Gastroesophageal sphincter (tissue), 4 donors: ENCODE measurements around the gene PKHD1. TPM values are rescaled to one million over a fixed set of nuclear protein-coding genes. Genes with fewer than 3 reads are reported as not detected.

Source experiments
- ATAC-seq: fragments of 150-250 bp; one replicate; pipeline ENCODE4 v1.9.1; 2016; ENCODE audit warnings: mild to moderate bottlenecking, moderate library complexity
- H3K27ac ChIP-seq, 4 donors: fragments of 200-600 bp; sonication (generic) in 3 of 4; 1 replicate in 3 of 4; 2 replicates in 1 of 4; pipeline ENCODE4 v1.5.1; 2016 to 2019
- H3K27me3 ChIP-seq: fragments of 200-600 bp; sonication (generic); one replicate; pipeline ENCODE4 v1.5.1; 2019
- H3K36me3 ChIP-seq, 2 donors: fragments of 200-600 bp; sonication (generic); one replicate each; pipeline ENCODE4 v1.5.1; 2019; ENCODE audit warnings: control low read depth in 1 of 2
- H3K4me1 ChIP-seq, 3 donors: fragments of 200-600 bp; sonication (generic); 1 replicate in 2 of 3; 2 replicates in 1 of 3; pipeline ENCODE4 v1.5.1; 2016 to 2019; ENCODE audit warnings: control low read depth in 2 of 3
- H3K4me3 ChIP-seq, 2 donors: fragments of 200-600 bp; sonication (generic); one replicate each; pipeline ENCODE4 v1.5.1; 2019; ENCODE audit warnings: mild to moderate bottlenecking in 1 of 2, moderate library complexity in 1 of 2
- H3K9me3 ChIP-seq, 3 donors: fragments of 200-600 bp; sonication (generic); one replicate each; pipeline ENCODE4 v1.5.1; 2017 to 2019; ENCODE audit warnings: control low read depth in 2 of 3
- CTCF ChIP-seq, 4 experiments: fragments of 200-600 bp in 2 of 4; fragments of 450-650 bp in 2 of 4; sonication (generic) in 1 of 4; IDR thresholded peaks; one replicate each; pipeline ENCODE4 v1.5.1; 2017 to 2019; ENCODE audit warnings: antibody characterized with exemption in 4 of 4, mild to moderate bottlenecking in 2 of 4, moderate library complexity in 2 of 4
- EP300 ChIP-seq: sonication (generic); formaldehyde crosslinking; IDR thresholded peaks from one replicate; pipeline ENCODE4 v1.6.1; 2017; ENCODE audit warnings: antibody characterized with exemption, mild to moderate bottlenecking
- POLR2A ChIP-seq, 2 donors: fragments of 450-650 bp; IDR thresholded peaks; one replicate each; pipeline ENCODE4 v1.6.1; 2017; ENCODE audit warnings: antibody characterized with exemption in 2 of 2, mild to moderate bottlenecking in 2 of 2, moderate library complexity in 1 of 2
- POLR2AphosphoS5 ChIP-seq: sonication (generic); formaldehyde crosslinking; IDR thresholded peaks from one replicate; pipeline ENCODE4 v1.6.1; 2017; ENCODE audit warnings: antibody characterized with exemption
- WGBS, 2 donors: methylation state at CpG; one replicate each; pipeline ENCODE4 v1.1.5; 2018; ENCODE audit warnings: low coverage in 1 of 2; 5-methylcytosine and 5-hydroxymethylcytosine counted together
- total RNA-seq, 4 donors: library from RNA; depleted of rRNA; stranded (reverse); fragments of >200 nt; gene quantifications; one replicate each; pipeline ENCODE4 v1.1.0, GENCODE V29; 2016

PKHD1 gene
- total RNA-seq, 4 donors from 2014 or later, result under 0.01 TPM; not detected in 3

DNA sequence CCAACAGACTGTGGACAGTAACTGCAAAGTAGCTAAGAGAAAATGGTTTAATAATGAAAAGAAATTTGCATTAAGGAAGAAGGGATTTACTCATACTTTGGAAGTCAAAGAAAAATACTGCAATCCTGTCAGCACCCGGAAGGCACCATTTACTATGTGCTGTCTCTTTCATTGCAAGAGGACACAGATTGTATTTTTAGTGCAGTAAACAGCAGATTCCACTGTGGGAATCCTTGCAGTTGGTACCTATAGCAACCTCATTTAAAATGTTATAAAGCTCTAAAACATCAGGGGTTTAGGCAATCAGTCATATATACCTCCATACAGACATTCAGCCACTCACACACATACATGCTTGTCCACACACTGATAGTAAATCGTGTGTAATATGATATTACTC lies 346.8 kb downstream of the PKHD1 start:
- Histone ChIP-seq H3K9me3 (no peaks in the 10 kb centered on the region), H3K27me3 (no peaks in the 10 kb centered on the region), H3K4me3 (no peak overlapping the region), H3K4me1 (no peaks in the 10 kb centered on the region), H3K27ac (no peak overlapping the region), H3K36me3 (no peaks in the 10 kb centered on the region)
- WGBS, 2 donors, result 40 to 52% methylated on average over 2 of the region's 2 CpGs
- no peak for TF ChIP-seq POLR2A (IDR thresholded peaks at IDR 0.05)
- TF ChIP-seq EP300, result no peak
- no peak for TF ChIP-seq POLR2AphosphoS5
- TF ChIP-seq CTCF (IDR thresholded peaks at IDR 0.05), result no peak
- ATAC-seq, result no peak

GRCh38 chr6:51738614-51739013 lies 348.8 kb downstream of the PKHD1 start:
- no peak for ATAC-seq
- WGBS, 2 donors, result 63 to 80% methylated on average over 1 of the region's 1 CpG
- H3K4me3 ChIP-seq, result no peak overlapping the region
- H3K9me3 ChIP-seq, result no peaks in the 10 kb centered on the region
- no peaks in the 10 kb centered on the region for H3K36me3 ChIP-seq
- H3K4me1 ChIP-seq, result no peaks in the 10 kb centered on the region
- no peak for TF ChIP-seq EP300
- TF ChIP-seq CTCF (IDR thresholded peaks at IDR 0.05), result no peak
- TF ChIP-seq POLR2A (IDR thresholded peaks at IDR 0.05), result no peak
- TF ChIP-seq POLR2AphosphoS5, result no peak
- H3K27ac ChIP-seq, result no peak overlapping the region
- H3K27me3 ChIP-seq, result no peaks in the 10 kb centered on the region

DNA sequence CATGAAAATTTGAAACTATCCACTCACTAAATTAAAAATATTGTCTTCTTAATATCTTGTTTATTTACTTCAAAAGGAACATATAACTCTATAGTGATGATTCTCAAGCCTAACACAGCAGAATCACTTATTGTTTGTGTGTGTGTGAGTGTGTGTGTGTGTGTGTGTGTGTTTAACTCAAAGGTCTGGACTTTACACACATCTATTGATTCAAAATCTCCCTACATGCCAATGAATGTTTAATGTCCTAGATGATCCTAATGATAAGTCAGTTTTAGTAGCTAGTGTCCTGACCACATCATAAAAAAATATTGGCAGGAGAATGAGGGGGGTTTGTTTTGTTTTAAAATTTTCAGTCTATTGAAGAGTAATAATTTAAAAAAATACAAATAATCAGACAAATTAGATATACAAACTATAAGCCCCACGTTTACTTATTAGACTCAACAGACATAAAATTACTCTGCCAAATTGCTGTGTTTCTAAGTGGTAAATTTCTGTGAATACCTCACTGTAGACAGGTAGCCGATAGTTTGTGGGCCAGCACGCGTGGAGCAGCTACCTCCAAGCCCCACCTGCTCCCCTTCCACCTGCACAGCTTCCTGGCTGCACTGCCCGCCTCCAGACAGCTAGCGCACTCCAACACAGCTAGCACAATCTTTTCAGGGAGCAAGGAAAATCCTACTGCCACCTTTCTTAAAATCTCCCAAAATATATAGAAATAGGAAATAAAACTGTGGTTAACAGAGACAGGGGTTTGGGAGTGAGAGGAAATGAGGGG lies 349.6 kb downstream of the PKHD1 start:
- H3K4me1 ChIP-seq, result no peaks in the 10 kb centered on the region
- H3K27me3 ChIP-seq, result no peaks in the 10 kb centered on the region
- WGBS, 2 donors, result 62 to 79% methylated on average over 3 of the region's 6 CpGs
- no peak for ATAC-seq
- TF ChIP-seq EP300, result no peak
- H3K9me3 ChIP-seq, result no peaks in the 10 kb centered on the region
- no peaks in the 10 kb centered on the region for H3K36me3 ChIP-seq
- H3K27ac ChIP-seq, result no peak overlapping the region
- no peak overlapping the region for H3K4me3 ChIP-seq

- Histone ChIP-seq H3K4me1 (no peaks in the 10 kb centered on the region), H3K4me3 (no peak overlapping the region), H3K36me3 (no peaks in the 10 kb centered on the region), H3K9me3 (no peaks in the 10 kb centered on the region), H3K27ac (no peak overlapping the region), H3K27me3 (no peaks in the 10 kb centered on the region)
- TF ChIP-seq CTCF (IDR thresholded peaks at IDR 0.05) (no peak), EP300 (no peak), POLR2A (IDR thresholded peaks at IDR 0.05) (no peak), POLR2AphosphoS5 (no peak)
- ATAC-seq, result no peak
- WGBS, 2 donors, result 47 to 67% methylated on average over 2 of the region's 2 CpGs
Measured at GRCh38 chr6:51725155-51725554, 362.3 kb downstream of the PKHD1 start.

GRCh38 chr6:51720327-51720726 lies 367.1 kb downstream of the PKHD1 start:
- H3K4me3 ChIP-seq, result no peak overlapping the region
- ATAC-seq, result no peak
- H3K4me1 ChIP-seq, result no peaks in the 10 kb centered on the region
- H3K36me3 ChIP-seq, result no peaks in the 10 kb centered on the region
- WGBS, 2 donors, result 81 to 86% methylated on average over 1 to 3 of the region's 3 CpGs
- TF ChIP-seq EP300, result no peak
- TF ChIP-seq POLR2A (IDR thresholded peaks at IDR 0.05), result no peak
- TF ChIP-seq CTCF (IDR thresholded peaks at IDR 0.05), result no peak
- no peak for TF ChIP-seq POLR2AphosphoS5
- no peaks in the 10 kb centered on the region for H3K9me3 ChIP-seq
- no peaks in the 10 kb centered on the region for H3K27me3 ChIP-seq
- H3K27ac ChIP-seq, result no peak overlapping the region
